Calu3 (cell line): ENCODE measurements around the gene IQCM. TPM values are rescaled to one million over a fixed set of nuclear protein-coding genes. Genes with fewer than 3 reads are reported as not detected.

Experiments used
- BruUV-seq: library from RNA; stranded (reverse); fragments of 400-500 nt; replicated peaks from 2 replicates; lab custom pipeline; 2021; lab: Mats Ljungman, UMichigan
- CTCF ChIA-PET: fragments of 300-600 bp; sonication (Branson Sonifier 250); formaldehyde crosslinking; loops from one replicate; lab custom pipeline; 2022; ENCODE audit warnings: antibody characterized with exemption; lab: Charles Lee
- DNase-seq: peaks from one replicate; pipeline ENCODE4 v3.0.0; 2022
- H3K27ac Mint-ChIP-seq: one replicate; pipeline ENCODE4 v1.8.0; 2022; ENCODE audit warnings: mixed read lengths; ENCODE audit not compliant: unreplicated experiment
- H3K27me3 Mint-ChIP-seq: one replicate; pipeline ENCODE4 v1.8.0; 2022; ENCODE audit warnings: mixed read lengths; ENCODE audit not compliant: unreplicated experiment
- H3K36me3 Mint-ChIP-seq: one replicate; pipeline ENCODE4 v1.8.0; 2022; ENCODE audit warnings: mild to moderate bottlenecking, moderate library complexity, mixed read lengths; ENCODE audit not compliant: insufficient read depth, unreplicated experiment
- H3K4me1 Mint-ChIP-seq: one replicate; pipeline ENCODE4 v1.8.0; 2022; ENCODE audit warnings: mild to moderate bottlenecking, low read depth, mixed read lengths; ENCODE audit not compliant: unreplicated experiment
- H3K4me3 Mint-ChIP-seq: one replicate; pipeline ENCODE4 v1.8.0; 2022; ENCODE audit warnings: mild to moderate bottlenecking, low read depth, moderate library complexity, mixed read lengths; ENCODE audit not compliant: unreplicated experiment
- H3K9me3 Mint-ChIP-seq: one replicate; pipeline ENCODE4 v1.8.0; 2022; ENCODE audit warnings: low read depth, mixed read lengths; ENCODE audit not compliant: unreplicated experiment
- intact Hi-C: fragments of 100-400 bp; cut with micrococcal nuclease; formaldehyde crosslinking; loops from one replicate; pipeline ENCODE4 v1.10.0; 2022; ENCODE audit not compliant: unreplicated experiment
- total RNA-seq: library from RNA; stranded (reverse); gene quantifications from 2 replicates; pipeline ENCODE4 v1.2.3, GENCODE V29; 2022
- TF ChIP-seq, protein P1 (sequence below): fragments of 200-600 bp; IDR thresholded peaks from one replicate; pipeline ENCODE4 v1.8.0; 2022; ENCODE audit warnings: antibody characterized with exemption; ENCODE audit not compliant: unreplicated experiment

Gene IQCM
- total RNA-seq, 1 experiment from 2014 or later = not detected

DNA sequence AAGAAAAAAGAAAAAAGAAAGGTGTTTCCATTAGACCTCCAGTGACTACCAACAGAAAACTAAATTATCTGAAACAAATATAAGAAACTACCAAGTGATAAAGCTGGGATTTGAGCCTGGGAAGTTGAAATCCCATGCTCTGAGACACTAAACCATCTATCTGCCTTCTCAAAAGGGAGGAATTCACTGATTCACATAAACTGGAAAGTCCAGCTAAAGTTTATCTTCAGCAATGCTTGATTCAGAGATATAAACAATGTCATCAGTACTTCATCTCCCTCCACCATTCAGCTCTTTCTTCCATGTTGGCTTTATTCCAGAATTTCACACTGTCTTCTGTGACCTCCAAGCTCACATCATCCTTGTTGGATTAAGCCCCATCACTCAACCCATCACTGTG is 96.3 kb downstream of the IQCM start:
- BruUV-seq = no TSS peak
- Mint-ChIP-seq H3K36me3 (no peaks in the 10 kb centered on the region), H3K4me1 (no peaks in the 10 kb centered on the region), H3K27ac (no peak overlapping the region), H3K27me3 (no peaks in the 10 kb centered on the region), H3K4me3 (no peak overlapping the region), H3K9me3 (no peaks in the 10 kb centered on the region)
- CTCF ChIA-PET = no interaction called here
- intact Hi-C loops = no loop called here
- TF ChIP-seq, protein P1, sequence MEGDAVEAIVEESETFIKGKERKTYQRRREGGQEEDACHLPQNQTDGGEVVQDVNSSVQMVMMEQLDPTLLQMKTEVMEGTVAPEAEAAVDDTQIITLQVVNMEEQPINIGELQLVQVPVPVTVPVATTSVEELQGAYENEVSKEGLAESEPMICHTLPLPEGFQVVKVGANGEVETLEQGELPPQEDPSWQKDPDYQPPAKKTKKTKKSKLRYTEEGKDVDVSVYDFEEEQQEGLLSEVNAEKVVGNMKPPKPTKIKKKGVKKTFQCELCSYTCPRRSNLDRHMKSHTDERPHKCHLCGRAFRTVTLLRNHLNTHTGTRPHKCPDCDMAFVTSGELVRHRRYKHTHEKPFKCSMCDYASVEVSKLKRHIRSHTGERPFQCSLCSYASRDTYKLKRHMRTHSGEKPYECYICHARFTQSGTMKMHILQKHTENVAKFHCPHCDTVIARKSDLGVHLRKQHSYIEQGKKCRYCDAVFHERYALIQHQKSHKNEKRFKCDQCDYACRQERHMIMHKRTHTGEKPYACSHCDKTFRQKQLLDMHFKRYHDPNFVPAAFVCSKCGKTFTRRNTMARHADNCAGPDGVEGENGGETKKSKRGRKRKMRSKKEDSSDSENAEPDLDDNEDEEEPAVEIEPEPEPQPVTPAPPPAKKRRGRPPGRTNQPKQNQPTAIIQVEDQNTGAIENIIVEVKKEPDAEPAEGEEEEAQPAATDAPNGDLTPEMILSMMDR = no peak
- no peak for DNase-seq

DNA sequence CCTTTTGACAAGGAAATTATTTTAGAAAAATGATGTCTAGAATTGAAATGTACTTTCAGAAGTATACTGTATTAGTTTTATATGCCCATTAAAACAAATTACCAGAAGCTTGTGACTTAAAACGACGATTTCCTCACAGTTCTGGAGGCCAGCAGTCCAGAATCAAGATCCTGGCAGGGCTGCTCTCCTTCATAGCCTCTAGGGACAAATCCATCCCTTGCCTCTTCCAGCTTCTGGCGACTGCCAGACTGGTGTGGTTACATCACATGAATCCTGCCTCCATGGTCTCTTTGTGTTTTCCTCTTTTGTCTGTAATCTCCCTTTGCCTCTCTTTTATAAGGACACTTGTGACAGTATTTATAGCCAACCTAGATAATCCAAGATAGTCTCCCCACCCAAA is 97.1 kb downstream of the IQCM start:
- no TSS peak for BruUV-seq
- CTCF ChIA-PET = no interaction called here
- intact Hi-C loops = no loop called here
- Mint-ChIP-seq H3K36me3 (no peaks in the 10 kb centered on the region), H3K27me3 (no peaks in the 10 kb centered on the region), H3K4me1 (no peaks in the 10 kb centered on the region), H3K9me3 (no peaks in the 10 kb centered on the region), H3K27ac (no peak overlapping the region), H3K4me3 (no peak overlapping the region)
- DNase-seq = no peak
- TF ChIP-seq, protein P1 = no peak

DNA sequence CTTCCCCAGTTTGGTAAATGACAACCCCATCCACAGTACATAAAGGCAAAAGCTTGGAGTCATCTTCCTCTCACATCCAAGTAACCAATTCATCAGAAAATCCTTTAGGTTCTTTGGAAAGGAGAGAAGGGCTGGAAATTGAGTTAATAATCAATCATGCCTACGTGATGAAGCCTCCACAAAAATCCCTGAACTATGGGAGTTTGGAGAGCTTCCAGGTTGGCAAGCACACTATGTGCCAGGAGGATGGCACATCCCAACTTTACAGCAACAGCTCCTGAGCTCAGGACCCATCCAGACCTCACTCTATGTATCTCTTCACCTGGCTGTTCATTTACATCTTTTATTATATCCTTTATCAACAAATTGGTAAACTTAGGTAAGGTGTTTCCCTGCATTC is 98.9 kb downstream of the IQCM start:
- Mint-ChIP-seq H3K27me3 (no peaks in the 10 kb centered on the region), H3K9me3 (no peaks in the 10 kb centered on the region), H3K36me3 (no peaks in the 10 kb centered on the region), H3K27ac (no peak overlapping the region), H3K4me3 (no peak overlapping the region), H3K4me1 (no peaks in the 10 kb centered on the region)
- no peak for DNase-seq
- no TSS peak for BruUV-seq
- TF ChIP-seq, protein P1 = no peak
- intact Hi-C loops = no loop called here
- CTCF ChIA-PET = no interaction called here

DNA sequence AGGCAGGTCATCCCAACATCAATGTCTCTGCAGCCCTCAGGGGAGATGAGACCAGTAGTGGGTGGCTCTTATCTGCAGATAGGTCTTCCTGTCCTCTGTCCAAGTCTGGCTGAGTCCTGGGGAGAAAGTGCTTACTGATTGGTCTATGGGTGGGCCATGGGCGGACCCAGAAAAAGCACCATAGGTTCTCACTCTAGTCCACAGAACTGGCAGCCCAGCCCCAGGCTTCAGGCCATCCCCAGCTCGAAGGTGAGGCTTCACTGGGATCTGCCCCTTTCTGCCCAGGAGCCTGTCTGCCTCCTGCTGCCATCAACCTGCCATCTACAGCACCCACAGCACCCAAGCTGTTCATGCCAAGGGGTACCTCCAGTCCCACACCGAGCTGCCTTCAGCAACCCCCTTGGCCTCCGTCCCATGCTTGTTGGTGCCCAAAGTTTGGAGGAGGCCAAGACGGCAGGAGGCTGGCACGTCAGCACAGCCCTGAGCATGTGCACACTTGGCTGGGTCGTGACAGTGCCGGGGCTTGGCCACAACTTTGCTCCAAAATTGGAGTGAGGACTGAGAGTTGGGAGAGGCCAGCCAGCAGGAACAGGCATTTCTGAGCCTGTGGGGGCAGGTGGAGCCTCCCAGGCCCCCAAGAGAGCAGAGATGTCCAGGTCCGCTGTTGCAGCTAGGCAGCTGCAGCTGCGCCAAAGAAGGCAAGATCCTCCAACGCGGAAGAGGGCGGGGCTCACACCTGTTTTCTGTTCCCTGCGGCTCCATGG is 99.6 kb downstream of the IQCM start:
- Mint-ChIP-seq H3K27ac (no peak overlapping the region), H3K9me3 (no peaks in the 10 kb centered on the region), H3K27me3 (no peaks in the 10 kb centered on the region), H3K36me3 (no peaks in the 10 kb centered on the region), H3K4me3 (no peak overlapping the region), H3K4me1 (no peaks in the 10 kb centered on the region)
- BruUV-seq = no TSS peak
- no peak for DNase-seq
- CTCF ChIA-PET = no interaction called here
- intact Hi-C loops = no loop called here
- TF ChIP-seq, protein P1 = no peak
